ENCODE data around the gene ERCC1.
A peak's percentile ranks its signal among the peaks of the same experiment; 100 is the strongest.

The ERCC1 gene

DNA sequence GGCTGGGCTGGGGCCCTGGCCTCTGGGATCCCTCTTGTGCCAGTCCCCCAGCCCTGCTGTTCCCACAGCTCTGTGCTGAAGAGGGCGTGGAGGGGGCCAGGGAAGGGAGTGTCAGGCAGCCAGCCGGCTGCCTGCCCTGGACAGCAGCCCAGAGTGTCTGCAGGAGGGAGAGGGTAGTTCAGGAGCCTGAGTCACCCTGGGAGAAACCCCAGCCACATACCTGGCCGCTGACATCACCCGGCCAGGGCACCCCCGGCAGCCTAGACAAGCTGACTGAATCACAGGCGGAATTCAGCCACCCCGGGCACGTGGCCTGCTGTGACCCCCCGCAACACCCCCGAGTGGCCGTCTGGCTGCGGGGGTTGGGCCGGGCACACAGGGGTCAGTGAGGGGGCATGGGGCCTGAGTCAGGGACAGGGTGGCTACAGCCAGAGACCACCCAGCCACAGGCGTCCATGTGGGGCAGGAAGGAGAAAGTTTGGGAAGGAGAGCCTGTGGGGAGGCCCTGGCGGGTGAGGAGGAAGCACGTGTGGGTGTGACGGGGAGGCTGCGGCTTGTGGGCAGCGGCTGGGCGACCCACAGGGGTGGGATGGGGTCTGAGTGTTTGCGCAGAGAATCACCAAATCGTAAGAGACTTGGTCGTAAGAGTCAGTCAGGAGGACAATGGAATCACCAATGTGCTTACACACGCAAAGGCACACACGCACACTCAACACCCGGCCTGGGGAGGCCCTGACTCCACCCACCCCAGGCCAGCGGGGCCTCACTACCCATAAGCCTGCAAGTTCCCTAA, 32.2 kb upstream of the ERCC1 start:
- peak overlapping the region; percentile 62 for H3K27ac ChIP-seq
- TF ChIP-seq, protein P1, sequence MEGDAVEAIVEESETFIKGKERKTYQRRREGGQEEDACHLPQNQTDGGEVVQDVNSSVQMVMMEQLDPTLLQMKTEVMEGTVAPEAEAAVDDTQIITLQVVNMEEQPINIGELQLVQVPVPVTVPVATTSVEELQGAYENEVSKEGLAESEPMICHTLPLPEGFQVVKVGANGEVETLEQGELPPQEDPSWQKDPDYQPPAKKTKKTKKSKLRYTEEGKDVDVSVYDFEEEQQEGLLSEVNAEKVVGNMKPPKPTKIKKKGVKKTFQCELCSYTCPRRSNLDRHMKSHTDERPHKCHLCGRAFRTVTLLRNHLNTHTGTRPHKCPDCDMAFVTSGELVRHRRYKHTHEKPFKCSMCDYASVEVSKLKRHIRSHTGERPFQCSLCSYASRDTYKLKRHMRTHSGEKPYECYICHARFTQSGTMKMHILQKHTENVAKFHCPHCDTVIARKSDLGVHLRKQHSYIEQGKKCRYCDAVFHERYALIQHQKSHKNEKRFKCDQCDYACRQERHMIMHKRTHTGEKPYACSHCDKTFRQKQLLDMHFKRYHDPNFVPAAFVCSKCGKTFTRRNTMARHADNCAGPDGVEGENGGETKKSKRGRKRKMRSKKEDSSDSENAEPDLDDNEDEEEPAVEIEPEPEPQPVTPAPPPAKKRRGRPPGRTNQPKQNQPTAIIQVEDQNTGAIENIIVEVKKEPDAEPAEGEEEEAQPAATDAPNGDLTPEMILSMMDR (conservative IDR thresholded peaks at IDR 0.05), result no peak

DNA sequence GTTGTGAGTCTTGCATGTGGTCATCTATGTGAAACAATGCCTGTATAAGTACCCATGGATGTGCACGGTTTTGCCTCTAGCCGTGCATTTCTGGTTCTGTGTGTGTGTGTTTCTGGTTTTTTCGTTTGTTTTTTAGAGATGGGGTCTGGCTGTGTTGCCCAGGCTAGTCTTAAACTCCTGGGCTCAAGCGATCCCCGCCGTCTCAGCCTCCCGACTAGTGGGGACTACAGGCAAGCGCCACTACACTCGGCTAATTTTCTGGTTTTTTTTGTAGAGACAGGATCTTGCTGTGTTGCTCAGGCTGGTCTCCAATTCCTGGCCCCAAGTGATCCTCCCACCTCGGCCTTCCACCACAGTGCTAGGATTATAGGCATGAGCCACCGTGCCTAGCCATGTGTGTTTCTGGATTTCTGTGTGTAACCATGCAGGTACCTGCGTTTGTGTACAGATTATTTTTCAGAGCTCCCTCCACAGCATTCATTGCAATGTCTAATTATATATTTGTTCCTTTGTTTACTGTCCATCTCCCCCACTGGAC, 28.2 kb upstream of the ERCC1 start:
- TF ChIP-seq, protein P1 (conservative IDR thresholded peaks at IDR 0.05), result no peak
- H3K27ac ChIP-seq, result no peak overlapping the region

DNA sequence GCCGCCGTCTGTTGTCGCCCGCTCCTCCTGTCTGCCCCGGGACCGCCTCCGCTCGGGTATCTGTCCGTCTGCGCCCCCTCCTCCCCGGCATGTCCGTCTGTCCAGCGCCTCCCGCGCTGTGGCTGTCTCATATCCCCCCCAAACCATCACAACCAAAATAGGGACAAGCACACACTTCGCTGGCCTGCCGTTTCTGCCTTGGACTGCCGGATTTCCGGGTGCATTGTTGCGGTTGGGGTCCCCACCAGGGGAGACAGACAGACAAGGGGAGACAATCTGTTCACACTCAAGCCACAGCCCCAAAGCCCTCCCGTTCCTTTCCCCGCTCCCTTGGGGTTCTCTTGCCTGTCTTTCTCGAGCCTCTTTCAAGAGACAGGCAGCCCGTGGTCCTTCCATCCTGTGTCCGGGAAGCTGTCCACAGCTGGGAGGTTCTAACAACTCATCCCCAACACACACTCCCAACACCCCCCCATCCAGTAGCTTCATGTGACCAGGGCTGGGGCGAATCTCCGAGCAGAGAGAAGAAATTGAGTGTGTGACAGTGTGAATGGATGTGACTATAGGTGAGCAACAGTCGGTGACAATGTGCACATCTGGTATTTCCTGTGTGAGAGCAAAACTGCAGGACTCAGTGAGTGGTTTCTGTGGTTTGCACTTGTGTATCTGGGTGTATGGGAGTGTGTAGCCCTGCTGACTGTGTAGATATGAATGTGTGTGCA, 27.6 kb upstream of the ERCC1 start:
- TF ChIP-seq, protein P1 (conservative IDR thresholded peaks at IDR 0.05), result no peak
- peak overlapping the region; percentile 74 for H3K27ac ChIP-seq

DNA sequence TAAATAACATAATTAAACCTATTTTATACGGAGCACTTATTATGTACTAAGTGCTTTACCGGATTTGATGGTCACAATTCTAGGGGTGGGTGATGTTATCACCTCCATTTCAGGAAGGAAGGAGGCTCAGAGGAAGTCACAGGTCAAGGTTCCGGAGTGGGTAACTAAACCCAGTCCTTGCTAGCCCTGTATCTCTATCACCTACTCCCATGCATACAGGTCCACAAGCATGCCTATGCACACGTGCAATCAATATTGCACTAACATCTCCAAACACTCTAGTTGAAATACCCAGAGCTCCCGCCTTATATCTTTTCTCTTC, 26.3 kb upstream of the ERCC1 start:
- peak overlapping the region; percentile 74 for H3K27ac ChIP-seq
- TF ChIP-seq, protein P1 (conservative IDR thresholded peaks at IDR 0.05), result no peak

DNA sequence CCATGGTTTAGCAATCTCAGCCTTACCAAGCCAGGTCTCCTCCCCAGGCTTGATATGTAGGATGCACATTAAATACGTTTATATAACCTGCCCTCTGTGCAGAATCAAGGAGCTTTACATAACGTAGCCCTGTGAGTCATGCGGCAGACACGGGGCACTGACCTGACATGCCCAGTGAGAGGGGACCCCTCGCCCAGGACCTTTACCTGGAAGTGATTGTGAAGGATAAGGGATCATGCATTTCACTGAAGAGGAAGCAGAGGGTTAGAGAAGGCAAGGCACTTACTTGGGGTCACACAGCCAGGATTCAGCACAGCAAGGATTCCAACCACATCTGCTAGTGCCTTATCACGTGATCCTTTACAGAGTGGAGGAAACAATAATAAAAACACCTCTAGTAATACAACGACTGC, 25.2 kb upstream of the ERCC1 start:
- H3K27ac ChIP-seq, result no peak overlapping the region
- TF ChIP-seq, protein P1 (conservative IDR thresholded peaks at IDR 0.05), result no peak

DNA sequence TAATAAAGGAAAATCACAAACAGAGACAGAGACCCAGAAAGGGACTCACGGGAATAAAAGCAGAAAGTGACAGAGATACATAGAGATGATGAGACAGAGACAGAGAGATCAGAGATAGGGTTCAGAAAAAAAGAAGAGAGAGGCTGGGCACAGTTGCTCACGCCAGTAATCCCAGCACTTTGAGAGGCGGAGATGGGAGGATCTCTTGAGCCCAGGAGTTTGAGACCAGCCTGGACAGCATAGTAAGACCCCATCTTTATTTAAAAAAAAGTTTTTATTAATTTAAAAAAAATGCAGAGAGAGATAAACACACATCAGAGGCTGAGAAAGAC, 24.7 kb upstream of the ERCC1 start:
- TF ChIP-seq, protein P1 (conservative IDR thresholded peaks at IDR 0.05), result no peak
- no peak overlapping the region for H3K27ac ChIP-seq

DNA sequence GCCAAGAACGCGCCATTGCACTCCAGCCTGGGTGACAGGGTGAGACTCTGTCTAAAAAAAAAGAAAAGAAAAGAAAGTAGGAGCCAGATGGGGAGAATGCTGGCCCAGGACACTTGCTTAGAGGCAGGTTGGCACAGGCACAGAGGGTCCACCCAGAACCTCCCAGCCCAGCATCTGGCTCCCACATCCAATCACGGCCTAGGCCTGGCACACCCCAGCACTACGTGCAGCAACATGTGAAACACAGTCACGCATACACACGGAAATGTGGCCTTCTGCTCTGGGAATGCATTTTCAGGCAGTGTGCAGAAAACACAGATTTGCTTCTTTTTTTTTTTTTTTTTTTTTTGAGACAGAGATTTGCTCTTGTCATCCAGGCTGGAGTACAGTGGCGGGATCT, 23.2 kb upstream of the ERCC1 start:
- TF ChIP-seq, protein P1 (conservative IDR thresholded peaks at IDR 0.05), result no peak
- no peak overlapping the region for H3K27ac ChIP-seq
